ENCODE data around the gene TBKBP1.
A peak's percentile ranks its signal among the peaks of the same experiment; 100 is the strongest.

Gene TBKBP1

DNA sequence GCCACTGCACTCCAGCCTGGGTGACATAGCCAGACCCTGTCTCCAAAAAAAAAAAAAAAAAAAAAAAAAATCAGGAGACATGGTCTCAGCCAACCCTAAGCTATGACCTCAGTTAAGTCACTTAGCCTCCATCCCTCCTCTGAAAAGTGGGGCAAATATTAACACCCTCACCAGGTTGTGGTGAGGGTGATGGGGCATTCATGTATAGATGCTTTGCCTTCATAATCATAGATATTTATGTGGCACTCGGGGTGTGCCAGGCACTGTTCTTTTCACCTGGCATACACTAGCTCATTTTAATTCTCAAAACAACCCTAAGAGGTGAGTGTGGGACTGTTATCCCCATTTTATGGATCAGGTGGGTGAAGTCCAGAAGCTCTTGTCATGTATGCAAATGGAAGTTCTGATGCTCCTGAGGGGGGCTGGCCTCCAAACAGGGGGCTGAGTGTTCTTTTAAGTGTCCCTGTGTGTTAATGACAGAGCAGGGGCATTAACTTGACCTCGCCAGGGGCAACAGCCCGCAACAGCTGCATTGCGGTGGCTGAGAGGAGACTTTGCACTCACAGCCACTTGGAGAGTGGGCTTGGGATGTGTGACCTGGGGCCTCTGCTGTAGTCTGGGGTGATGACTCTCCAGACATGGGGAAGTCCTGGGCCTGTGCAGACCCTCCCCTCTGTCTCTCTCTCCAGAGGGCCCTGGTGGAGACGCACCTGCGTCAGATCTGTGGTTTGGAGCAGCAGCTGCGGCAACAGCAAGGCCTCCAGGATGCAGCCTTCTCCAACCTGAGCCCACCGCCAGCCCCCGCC, 4.1 kb downstream of the TBKBP1 start:
- no peak for DNase-seq (ENCODE audit: low spot score)
- in situ Hi-C loops (cut with MboI; ENCODE audit: low sequenced_read_pairs, unreplicated experiment): loop anchor here (10.0 kb wide), 1 partner anchor 97 kb away; no protein-coding TSS in a partner anchor
- TF ChIP-seq, protein P1, sequence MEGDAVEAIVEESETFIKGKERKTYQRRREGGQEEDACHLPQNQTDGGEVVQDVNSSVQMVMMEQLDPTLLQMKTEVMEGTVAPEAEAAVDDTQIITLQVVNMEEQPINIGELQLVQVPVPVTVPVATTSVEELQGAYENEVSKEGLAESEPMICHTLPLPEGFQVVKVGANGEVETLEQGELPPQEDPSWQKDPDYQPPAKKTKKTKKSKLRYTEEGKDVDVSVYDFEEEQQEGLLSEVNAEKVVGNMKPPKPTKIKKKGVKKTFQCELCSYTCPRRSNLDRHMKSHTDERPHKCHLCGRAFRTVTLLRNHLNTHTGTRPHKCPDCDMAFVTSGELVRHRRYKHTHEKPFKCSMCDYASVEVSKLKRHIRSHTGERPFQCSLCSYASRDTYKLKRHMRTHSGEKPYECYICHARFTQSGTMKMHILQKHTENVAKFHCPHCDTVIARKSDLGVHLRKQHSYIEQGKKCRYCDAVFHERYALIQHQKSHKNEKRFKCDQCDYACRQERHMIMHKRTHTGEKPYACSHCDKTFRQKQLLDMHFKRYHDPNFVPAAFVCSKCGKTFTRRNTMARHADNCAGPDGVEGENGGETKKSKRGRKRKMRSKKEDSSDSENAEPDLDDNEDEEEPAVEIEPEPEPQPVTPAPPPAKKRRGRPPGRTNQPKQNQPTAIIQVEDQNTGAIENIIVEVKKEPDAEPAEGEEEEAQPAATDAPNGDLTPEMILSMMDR (IDR thresholded peaks at IDR 0.05; ENCODE audit: borderline replicate concordance, control extremely low read depth, extremely low read depth, insufficient read depth, missing control alignments): no peak

GRCh38 chr17:47698749-47699535, 5.0 kb downstream of the TBKBP1 start:
- TF ChIP-seq, protein P1 (IDR thresholded peaks at IDR 0.05; ENCODE audit: borderline replicate concordance, control extremely low read depth, extremely low read depth, insufficient read depth, missing control alignments): peak; percentile 91
- DNase-seq (ENCODE audit: low spot score): peak; percentile 95
- in situ Hi-C loops (cut with MboI; ENCODE audit: low sequenced_read_pairs, unreplicated experiment): loop anchor here (10.0 kb wide), 1 partner anchor 96 kb away; no protein-coding TSS in a partner anchor

- no peak for DNase-seq (ENCODE audit: low spot score)
- in situ Hi-C loops (cut with MboI; ENCODE audit: low sequenced_read_pairs, unreplicated experiment): loop anchor here (10.0 kb wide), 1 partner anchor 95 kb away; no protein-coding TSS in a partner anchor
- TF ChIP-seq, protein P1 (IDR thresholded peaks at IDR 0.05; ENCODE audit: borderline replicate concordance, control extremely low read depth, extremely low read depth, insufficient read depth, missing control alignments): no peak
These were observed 5.5 kb downstream of the TBKBP1 start for GRCh38 chr17:47699536-47699840.

GRCh38 chr17:47700471-47701449, 6.8 kb downstream of the TBKBP1 start:
- TF ChIP-seq, protein P1 (IDR thresholded peaks at IDR 0.05; ENCODE audit: borderline replicate concordance, control extremely low read depth, extremely low read depth, insufficient read depth, missing control alignments): no peak

DNA sequence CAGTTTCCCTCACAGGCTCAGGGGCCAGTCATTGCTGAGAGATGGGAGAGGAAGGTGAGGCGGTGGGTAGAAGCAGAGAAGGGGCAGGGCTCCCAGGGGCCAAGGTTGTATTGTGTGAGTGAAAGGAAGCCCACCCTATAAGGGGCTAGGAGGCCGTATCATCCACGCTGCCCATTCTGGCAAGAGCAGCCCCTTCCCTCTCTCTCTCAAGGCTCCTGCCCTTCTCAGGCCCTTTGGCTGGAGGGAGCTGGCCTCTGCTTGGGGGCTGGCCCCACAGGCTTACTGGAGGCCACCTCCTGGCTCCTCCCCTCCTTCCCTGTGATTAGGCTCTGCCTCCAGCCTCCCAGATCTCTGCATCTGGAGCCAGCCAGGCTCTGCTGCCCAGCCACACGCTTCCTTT, 7.6 kb downstream of the TBKBP1 start:
- in situ Hi-C loops (cut with MboI; ENCODE audit: low sequenced_read_pairs, unreplicated experiment): no loop called here
- TF ChIP-seq, protein P1 (IDR thresholded peaks at IDR 0.05; ENCODE audit: borderline replicate concordance, control extremely low read depth, extremely low read depth, insufficient read depth, missing control alignments): no peak
- DNase-seq (ENCODE audit: low spot score): no peak

More at GRCh38 chr17:47700471-47701449, 6.8 kb downstream of the TBKBP1 start:
- DNase-seq (ENCODE audit: low spot score): no peak
- in situ Hi-C loops (cut with MboI; ENCODE audit: low sequenced_read_pairs, unreplicated experiment): no loop called here

Data from GM13976 (cell line).